ENCODE data around the gene ABCA3.

DNA sequence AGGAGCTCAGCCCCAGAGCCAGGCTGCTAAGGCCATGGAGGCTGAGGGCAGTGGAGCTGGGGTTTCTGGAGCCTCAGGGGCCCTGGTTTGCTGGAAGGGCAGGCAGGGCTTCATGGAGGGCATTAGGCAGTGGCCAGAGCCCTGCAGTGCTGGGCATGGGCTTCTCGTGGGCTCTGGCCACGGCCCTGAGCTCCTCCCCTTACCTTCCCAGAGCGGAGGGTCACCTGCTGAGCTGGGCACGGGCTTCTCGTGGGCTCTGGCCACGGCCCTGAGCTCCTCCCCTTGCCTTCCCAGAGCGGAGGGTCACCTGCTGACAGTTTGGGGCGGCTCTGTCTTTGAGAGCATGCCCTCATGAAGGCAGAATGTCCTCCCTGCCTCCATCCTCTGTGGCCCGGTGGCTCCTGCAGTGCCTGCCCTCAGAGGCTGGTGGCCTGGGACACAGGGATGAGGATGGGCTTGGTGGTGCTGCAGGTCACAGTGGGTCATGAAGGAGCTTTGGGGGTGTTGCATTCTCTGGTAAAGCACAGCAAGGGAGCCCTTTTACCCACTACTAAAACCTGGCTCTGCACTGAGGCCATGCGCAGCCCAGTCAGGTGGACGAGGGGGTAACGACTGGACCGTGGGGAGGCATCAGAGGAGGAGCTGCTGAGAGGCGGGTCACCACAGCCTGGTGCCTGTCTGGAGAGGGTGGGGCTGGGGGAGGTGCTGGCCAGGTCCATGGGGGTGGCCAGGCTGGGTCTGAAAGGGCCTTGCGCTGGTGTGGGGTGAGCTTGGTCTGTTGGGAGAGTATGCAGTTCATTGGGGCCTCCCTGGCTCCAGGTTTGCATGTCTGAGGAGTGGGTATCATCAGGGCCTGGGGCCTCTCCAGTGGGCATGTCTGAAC, 69.7 kb downstream of the ABCA3 start:
- TF ChIP-seq POLR2A (IDR thresholded peaks at IDR 0.05) = no peak
- TF ChIP-seq, protein P1, sequence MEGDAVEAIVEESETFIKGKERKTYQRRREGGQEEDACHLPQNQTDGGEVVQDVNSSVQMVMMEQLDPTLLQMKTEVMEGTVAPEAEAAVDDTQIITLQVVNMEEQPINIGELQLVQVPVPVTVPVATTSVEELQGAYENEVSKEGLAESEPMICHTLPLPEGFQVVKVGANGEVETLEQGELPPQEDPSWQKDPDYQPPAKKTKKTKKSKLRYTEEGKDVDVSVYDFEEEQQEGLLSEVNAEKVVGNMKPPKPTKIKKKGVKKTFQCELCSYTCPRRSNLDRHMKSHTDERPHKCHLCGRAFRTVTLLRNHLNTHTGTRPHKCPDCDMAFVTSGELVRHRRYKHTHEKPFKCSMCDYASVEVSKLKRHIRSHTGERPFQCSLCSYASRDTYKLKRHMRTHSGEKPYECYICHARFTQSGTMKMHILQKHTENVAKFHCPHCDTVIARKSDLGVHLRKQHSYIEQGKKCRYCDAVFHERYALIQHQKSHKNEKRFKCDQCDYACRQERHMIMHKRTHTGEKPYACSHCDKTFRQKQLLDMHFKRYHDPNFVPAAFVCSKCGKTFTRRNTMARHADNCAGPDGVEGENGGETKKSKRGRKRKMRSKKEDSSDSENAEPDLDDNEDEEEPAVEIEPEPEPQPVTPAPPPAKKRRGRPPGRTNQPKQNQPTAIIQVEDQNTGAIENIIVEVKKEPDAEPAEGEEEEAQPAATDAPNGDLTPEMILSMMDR (IDR thresholded peaks at IDR 0.05 in 4 of 5, conservative IDR thresholded peaks at IDR 0.05 in 1 of 5) = no peak

Measured in gastrocnemius medialis (tissue), 4 donors.